GM19395 (cell line): ENCODE measurements around the gene ARRDC2.

Source experiments
- ATAC-seq: cut with Tn5 transposase; IDR thresholded peaks from one replicate; pipeline ENCODE4 v1.9.1; 2021; ENCODE audit warnings: mild to moderate bottlenecking, moderate library complexity; ENCODE audit not compliant: unreplicated experiment

The ARRDC2 gene

GRCh38 chr19:18057557-18057956 lies 49.6 kb downstream of the ARRDC2 start:
- ATAC-seq, result no peak

GRCh38 chr19:18058208-18059009 lies 50.4 kb downstream of the ARRDC2 start:
- no peak for ATAC-seq

GRCh38 chr19:18059297-18059696 lies 51.3 kb downstream of the ARRDC2 start:
- no peak for ATAC-seq

GRCh38 chr19:18059902-18060301 lies 51.9 kb downstream of the ARRDC2 start:
- ATAC-seq, result no peak

- ATAC-seq, result no peak
Observed at GRCh38 chr19:18060472-18060871, 52.5 kb downstream of the ARRDC2 start.

- ATAC-seq, result no peak
Observed at GRCh38 chr19:18062028-18062427, 54.1 kb downstream of the ARRDC2 start.

GRCh38 chr19:18063463-18063862 lies 55.5 kb downstream of the ARRDC2 start:
- ATAC-seq, result no peak
